Bronchial epithelial cell (primary cell): ENCODE results near the gene SNX17. TPM values are rescaled to one million over a fixed set of nuclear protein-coding genes. Genes with fewer than 3 reads are reported as not detected.

Source experiments
- DNase-seq: peaks from one replicate; pipeline ENCODE4 v3.0.0-alpha.2; 2010; ENCODE audit warnings: low read depth
- FAIRE-seq: peaks from 2 replicates; lab custom pipeline; 2011; peaks lifted over from hg19 to GRCh38; lab: Jason Lieb, UNC
- H3K27me3 ChIP-seq: 2 replicates; pipeline ENCODE4 v1.5.1; 2011; ENCODE audit warnings: low read length; ENCODE audit not compliant: control insufficient read depth, insufficient read depth
- H3K36me3 ChIP-seq: 2 replicates; pipeline ENCODE4 v1.5.1; 2011; ENCODE audit warnings: low read length; ENCODE audit not compliant: control insufficient read depth, insufficient read depth
- H3K4me3 ChIP-seq: 2 replicates; pipeline ENCODE4 v1.5.1; 2011; ENCODE audit warnings: mild to moderate bottlenecking, low read depth, low read length, control low read depth
- total RNA-seq: library from RNA; depleted of rRNA; stranded (reverse); fragments of >200 nt; gene quantifications from 2 replicates; pipeline ENCODE4 v1.2.1, GENCODE V29; 2014
- TF ChIP-seq, protein P1 (sequence below): IDR thresholded peaks from 2 replicates; pipeline ENCODE4 v1.5.1; 2011; ENCODE audit warnings: mild to moderate bottlenecking, moderate library complexity, low read length, control low read depth, inconsistent platforms; ENCODE audit not compliant: insufficient read depth, severe bottlenecking

The SNX17 gene
- total RNA-seq, 1 donor from 2014 or later, result 102 TPM

DNA sequence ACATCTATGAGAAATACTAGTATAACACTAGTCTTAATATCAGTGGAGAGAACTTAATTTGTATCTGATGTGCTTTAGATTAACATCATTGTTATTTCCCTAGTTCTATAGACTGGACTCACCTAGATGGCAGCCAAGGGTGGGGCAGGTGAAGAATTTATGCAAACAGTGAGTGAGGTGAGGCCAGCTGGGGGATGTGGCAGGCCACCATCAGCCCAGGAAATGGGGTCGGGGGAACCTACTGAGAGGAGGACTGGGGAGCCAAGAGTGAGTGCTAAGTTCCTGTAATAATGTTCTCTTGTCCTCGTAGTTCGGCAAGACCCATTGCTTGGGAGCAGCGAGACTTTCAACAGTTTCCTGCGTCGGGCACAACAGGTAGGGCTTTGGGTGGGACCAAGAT, 2.5 kb downstream of the SNX17 start:
- peaks cover 29% of the 10 kb centered on the region for H3K36me3 ChIP-seq
- no peak for FAIRE-seq
- no peaks in the 10 kb centered on the region for H3K27me3 ChIP-seq
- TF ChIP-seq, protein P1, sequence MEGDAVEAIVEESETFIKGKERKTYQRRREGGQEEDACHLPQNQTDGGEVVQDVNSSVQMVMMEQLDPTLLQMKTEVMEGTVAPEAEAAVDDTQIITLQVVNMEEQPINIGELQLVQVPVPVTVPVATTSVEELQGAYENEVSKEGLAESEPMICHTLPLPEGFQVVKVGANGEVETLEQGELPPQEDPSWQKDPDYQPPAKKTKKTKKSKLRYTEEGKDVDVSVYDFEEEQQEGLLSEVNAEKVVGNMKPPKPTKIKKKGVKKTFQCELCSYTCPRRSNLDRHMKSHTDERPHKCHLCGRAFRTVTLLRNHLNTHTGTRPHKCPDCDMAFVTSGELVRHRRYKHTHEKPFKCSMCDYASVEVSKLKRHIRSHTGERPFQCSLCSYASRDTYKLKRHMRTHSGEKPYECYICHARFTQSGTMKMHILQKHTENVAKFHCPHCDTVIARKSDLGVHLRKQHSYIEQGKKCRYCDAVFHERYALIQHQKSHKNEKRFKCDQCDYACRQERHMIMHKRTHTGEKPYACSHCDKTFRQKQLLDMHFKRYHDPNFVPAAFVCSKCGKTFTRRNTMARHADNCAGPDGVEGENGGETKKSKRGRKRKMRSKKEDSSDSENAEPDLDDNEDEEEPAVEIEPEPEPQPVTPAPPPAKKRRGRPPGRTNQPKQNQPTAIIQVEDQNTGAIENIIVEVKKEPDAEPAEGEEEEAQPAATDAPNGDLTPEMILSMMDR, result no peak
- DNase-seq, result no peak
- H3K4me3 ChIP-seq, result no peak overlapping the region

DNA sequence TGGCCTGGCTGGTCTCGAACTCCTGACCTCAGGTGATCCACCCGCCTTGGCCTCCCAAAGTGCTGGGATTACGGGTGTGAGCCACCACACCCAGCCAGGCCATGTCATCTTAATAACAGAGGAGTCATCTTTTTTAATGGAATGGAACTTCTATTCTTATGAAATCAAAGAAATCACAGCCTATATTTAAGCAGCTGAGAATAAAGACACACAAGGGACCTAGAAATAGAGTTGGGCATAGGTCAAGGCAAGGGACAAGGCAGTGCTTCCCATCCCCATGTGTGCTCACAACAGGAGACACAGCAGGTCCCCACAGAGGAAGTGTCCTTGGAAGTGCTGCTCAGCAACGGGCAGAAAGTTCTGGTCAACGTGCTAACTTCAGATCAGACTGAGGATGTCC, 3.2 kb downstream of the SNX17 start:
- DNase-seq (no peak), FAIRE-seq (no peak)
- H3K27me3 ChIP-seq, result no peaks in the 10 kb centered on the region
- TF ChIP-seq, protein P1, result no peak
- H3K36me3 ChIP-seq, result peaks cover 28% of the 10 kb centered on the region
- no peak overlapping the region for H3K4me3 ChIP-seq

DNA sequence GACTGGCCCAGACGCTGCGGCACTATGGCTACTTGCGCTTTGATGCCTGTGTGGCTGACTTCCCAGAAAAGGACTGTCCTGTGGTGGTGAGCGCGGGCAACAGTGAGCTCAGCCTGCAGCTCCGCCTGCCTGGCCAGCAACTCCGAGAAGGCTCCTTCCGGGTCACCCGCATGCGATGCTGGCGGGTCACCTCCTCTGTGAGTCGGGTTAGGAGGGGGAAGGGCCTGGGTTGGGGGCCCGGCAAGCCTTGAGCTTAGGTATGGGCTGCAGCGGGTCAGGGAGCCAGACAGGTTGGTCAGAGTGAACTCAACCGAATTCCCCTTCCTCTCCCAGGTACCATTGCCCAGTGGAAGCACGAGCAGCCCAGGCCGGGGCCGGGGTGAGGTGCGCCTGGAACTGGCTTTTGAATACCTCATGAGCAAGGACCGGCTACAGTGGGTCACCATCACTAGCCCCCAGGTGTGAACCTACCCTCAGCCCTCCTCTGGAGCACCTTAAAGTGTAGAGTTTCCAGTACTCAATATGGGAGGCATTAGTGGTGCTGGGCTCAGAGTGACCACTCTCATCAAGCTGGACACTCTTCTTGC, 5.2 kb downstream of the SNX17 start:
- Histone ChIP-seq H3K4me3 (no peak overlapping the region), H3K27me3 (no peaks in the 10 kb centered on the region), H3K36me3 (peaks cover 27% of the 10 kb centered on the region)
- no peak for FAIRE-seq
- DNase-seq, result no peak
- TF ChIP-seq, protein P1, result no peak

DNA sequence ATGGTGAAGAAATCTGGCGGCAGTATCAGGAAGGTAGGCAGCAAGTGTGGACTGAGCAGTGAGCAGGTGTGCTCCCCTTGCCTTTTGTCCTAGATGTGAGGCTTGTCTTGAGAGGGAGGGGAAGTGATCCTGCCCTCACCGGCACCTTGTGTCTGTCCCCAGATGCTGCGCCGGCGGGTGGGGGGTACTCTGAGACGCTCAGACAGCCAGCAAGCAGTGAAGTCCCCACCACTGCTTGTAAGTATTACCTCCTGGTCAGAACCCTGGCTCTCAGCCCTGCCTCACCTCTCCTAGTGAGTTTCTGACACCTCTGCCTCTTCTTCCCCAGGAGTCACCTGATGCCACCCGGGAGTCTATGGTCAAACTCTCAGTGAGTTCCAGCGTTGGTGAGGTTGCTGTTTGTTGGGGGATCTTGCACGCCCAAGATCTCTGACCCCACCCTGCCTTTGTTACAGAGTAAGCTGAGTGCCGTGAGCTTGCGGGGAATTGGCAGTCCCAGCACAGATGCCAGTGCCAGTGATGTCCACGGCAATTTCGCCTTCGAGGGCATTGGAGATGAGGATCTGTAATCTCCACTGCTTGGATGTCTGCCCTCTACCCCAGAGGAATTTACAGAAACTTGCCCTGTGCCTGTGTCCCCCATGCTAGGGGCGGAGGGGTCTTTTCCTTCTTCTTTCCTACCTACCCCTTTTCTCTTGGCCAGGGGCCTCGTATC, 5.9 kb downstream of the SNX17 start:
- H3K36me3 ChIP-seq, result peaks cover 27% of the 10 kb centered on the region

DNA sequence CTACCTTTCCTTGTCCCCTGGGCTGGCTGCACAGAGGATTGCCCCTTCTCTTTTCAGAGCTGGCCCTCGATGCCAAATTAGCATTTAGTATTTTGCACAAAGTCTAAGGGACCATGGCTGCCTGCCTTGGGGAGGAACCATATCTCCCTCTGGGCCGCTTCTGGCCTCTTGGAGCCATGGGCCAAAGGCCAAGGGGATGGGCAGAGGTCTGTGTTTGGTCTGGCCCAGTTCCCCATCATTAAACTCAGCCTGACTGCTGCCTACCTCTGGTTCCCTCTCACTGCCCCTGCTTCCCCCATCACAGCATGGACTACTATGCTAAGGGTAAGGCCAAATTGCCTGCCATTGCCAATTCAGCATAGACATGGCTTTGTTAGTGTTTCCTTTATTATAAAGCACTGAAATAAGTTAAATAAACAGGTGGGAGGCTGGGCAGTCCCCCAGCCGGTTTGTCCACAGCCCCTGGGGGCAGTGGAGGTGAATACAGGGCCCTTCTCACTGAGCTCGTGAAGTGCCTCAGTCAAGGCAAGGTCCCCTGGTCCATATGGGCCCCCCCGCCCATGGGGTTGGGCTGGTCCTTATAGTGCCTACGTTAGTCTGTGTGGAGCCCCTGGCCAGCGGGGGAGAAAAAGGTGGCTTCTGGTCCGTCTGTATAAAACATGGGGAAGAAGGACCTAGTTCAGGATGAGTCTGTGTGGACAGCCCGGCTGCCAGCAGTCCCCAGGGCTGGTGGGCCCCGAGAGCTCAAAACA, 6.6 kb downstream of the SNX17 start:
- DNase-seq (no peak), FAIRE-seq (no peak)
- H3K27me3 ChIP-seq, result no peaks in the 10 kb centered on the region
- H3K4me3 ChIP-seq, result no peak overlapping the region
- TF ChIP-seq, protein P1, result no peak
- peaks cover 31% of the 10 kb centered on the region for H3K36me3 ChIP-seq

More for the DNA sequence above, 5.9 kb downstream of the SNX17 start:
- TF ChIP-seq, protein P1, result no peak
- DNase-seq (no peak), FAIRE-seq (no peak)
- Histone ChIP-seq H3K4me3 (no peak overlapping the region), H3K27me3 (no peaks in the 10 kb centered on the region)
